ENCODE measurements around the gene TEP1.

The TEP1 gene

GRCh38 chr14:20333494-20333841 lies 79.8 kb downstream of the TEP1 start:
- DNase-seq, result no peak

DNA sequence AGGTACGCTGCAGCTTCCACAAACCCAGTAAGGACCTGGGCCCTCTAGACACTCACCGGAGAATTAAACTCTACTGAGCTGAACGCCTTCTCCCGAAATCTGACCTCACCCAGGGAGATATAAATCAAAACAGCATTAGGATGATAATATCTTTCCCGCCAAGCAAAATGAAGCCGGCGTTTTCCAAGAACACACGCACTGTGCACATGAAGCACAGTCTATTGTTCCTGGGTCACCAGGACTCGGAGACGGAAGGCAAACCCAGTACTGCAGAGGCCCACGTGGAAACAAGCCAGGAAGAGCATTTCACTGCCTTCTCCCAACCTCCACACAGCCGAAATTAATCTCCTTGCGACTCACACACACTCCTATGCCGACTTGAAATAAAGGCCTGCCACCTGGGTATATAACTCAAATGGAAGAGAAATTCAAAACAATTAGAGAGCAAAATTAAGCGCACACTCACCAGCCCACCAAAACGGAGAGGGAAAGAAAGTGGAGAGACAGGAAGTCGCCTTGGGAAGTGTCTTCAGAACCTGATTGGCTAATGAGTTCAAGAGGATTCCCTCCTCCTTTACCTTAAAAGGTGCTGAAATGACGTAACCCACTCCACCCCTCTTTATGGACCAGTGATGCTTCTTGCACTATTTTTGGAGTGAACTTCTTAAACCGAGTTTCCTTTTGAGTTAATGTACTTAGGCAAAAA lies 80.4 kb downstream of the TEP1 start, which contains the start of gene CCNB1IP1:
CCNB1IP1 (minus strand) TSS at position 492 of the 706 bp plus-strand sequence. CDS start 16,756 bp downstream, outside the sequence.
- DNase-seq, result peak; percentile 95

- DNase-seq, result no peak
These were observed 80.9 kb downstream of the TEP1 start for GRCh38 chr14:20332431-20332787.

DNA sequence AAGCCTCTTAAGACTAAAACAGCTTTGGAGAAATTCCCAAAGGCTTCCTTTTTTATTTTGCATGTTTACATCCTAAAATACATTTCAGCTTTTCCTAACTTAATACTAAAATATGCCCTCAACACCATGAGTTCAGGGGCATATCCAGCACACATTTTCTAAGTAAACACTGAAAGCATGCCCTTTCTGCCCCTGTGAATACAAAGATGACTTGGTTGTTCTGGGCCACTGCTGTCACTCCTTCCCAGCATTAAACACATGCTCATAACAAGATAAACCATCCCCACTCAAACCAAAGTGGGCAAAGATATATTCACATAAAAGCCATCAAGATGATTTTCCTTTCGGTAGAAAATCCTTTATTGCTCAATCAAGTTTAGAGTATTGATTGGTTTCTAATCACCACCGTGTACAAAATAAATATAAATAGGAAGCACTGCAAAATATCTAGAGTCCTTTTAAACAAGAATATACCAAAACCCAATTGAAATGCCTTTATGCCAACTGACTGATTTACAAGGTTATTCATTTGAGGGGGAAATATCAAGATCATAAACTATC lies 82.2 kb downstream of the TEP1 start:
- no peak for DNase-seq

GRCh38 chr14:20329355-20329754 lies 83.9 kb downstream of the TEP1 start:
- no peak for DNase-seq

DNA sequence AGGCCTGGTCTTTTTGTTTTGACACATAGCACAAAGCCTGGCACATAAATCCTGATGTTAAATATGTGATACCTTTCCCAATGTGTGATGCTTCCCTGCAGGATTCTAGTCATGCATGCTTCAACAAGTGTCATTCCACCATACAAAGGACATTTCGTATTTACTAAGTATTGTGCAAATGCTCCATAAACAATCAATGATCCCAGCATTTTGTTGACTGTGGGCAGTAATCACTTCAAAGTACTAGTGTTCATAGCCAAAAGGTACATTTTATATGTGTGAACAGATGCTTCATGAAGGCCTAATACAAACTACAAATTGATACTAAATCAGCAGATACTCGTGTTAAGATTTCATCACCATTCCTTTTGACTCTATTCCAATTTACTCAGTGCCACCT lies 84.6 kb downstream of the TEP1 start:
- DNase-seq, result peak; percentile 9

DNA sequence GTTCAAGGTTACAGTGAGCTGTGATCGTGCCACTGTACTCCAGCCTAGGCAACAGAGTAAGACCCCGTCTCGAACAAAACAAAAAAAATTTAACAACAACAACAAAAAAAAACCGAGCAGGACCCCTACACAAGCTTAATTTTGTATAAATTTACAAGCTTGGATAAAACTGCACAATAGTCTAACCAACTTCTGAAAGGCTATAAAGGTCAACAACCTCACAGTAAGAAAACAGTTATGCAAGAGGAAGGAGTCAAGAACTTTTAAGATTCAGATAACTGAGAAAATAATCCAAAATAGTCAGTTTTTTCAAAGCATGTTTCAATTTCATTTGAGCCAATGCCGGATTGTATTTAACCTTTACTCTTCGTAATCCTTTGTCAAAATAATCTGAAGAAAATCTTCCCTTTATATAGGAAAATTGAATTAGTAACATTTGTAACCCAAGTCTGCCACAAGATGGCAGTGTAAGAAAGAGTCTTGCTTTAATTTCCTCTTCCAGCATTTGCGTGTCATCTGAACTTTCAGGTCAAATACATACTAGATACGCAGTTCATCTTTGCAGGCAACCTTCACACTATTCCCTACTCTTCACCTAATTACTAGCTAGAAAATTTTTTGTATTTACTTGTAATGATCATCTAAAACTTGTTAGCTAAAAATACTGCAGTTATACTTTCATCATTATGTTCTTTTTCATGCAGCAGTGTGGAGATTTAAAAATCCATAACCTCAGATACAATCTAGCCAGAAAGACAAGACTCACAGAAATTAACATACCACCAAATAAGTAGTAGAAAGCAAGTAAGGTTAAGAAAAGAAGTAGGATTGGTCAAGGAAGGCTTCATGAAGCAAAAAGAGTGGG lies 86.1 kb downstream of the TEP1 start:
- DNase-seq, result peak; percentile 49

GRCh38 chr14:20317720-20318119 lies 95.6 kb downstream of the TEP1 start:
- no peak for DNase-seq
